Liver (tissue), 9 donors: ENCODE measurements around the gene MBD3L2B. TPM values are rescaled to one million over a fixed set of nuclear protein-coding genes. Genes with fewer than 3 reads are reported as not detected.

ENCODE experiments used
- DNase-seq: peaks from one replicate; pipeline ENCODE4 v3.0.0-alpha.2; 2017; ENCODE audit warnings: low spot score
- H3K27ac ChIP-seq, 2 donors: one replicate each; pipeline ENCODE4 v1.7.0; 2013; ENCODE audit warnings: inconsistent platforms in 2 of 2, low read length in 2 of 2, control low read depth in 1 of 2, low read depth in 1 of 2, mild to moderate bottlenecking in 1 of 2
- H3K27me3 ChIP-seq, 4 donors: one replicate each; pipeline versions ENCODE4 v1.6.1 to v1.7.0; 2013; ENCODE audit warnings: low read length in 3 of 4, inconsistent platforms in 1 of 4, mild to moderate bottlenecking in 1 of 4, moderate library complexity in 1 of 4; ENCODE audit not compliant: control insufficient read depth in 4 of 4, insufficient read depth in 4 of 4
- H3K36me3 ChIP-seq, 4 donors: one replicate each; pipeline versions ENCODE4 v1.6.1 to v1.7.0; 2013; ENCODE audit warnings: low read length in 3 of 4, mild to moderate bottlenecking in 3 of 4, low read depth in 1 of 4, moderate library complexity in 1 of 4; ENCODE audit not compliant: control insufficient read depth in 4 of 4, insufficient read depth in 3 of 4
- H3K4me1 ChIP-seq, 4 donors: one replicate each; pipeline versions ENCODE4 v1.6.1 to v1.7.0; 2013; ENCODE audit warnings: low read length in 3 of 4, mild to moderate bottlenecking in 3 of 4, moderate library complexity in 1 of 4; ENCODE audit not compliant: control insufficient read depth in 4 of 4, insufficient read depth in 4 of 4
- H3K4me3 ChIP-seq, 3 donors: one replicate each; pipeline versions ENCODE4 v1.6.1 to v1.7.0; 2013; ENCODE audit warnings: low read length in 3 of 3, control low read depth in 1 of 3, low read depth in 1 of 3, mild to moderate bottlenecking in 1 of 3
- H3K9ac ChIP-seq, 2 donors: one replicate each; pipeline ENCODE4 v1.7.0; 2013; ENCODE audit warnings: low read length in 2 of 2, mild to moderate bottlenecking in 2 of 2, moderate library complexity in 2 of 2, control low read depth in 1 of 2, low read depth in 1 of 2
- H3K9me3 ChIP-seq, 4 donors: one replicate each; pipeline versions ENCODE4 v1.6.1 to v1.7.0; 2013; ENCODE audit warnings: low read length in 3 of 4; ENCODE audit not compliant: control insufficient read depth in 4 of 4
- EGR1 ChIP-seq, 2 donors: IDR thresholded peaks; 2 replicates each; pipeline ENCODE4 v1.6.1; 2016 to 2018; ENCODE audit warnings: antibody characterized with exemption in 2 of 2, low read depth in 2 of 2
- FOXA1 ChIP-seq: IDR thresholded peaks from 2 replicates; pipeline ENCODE4 v1.6.1; 2016; ENCODE audit warnings: antibody characterized with exemption
- FOXA2 ChIP-seq: IDR thresholded peaks from 2 replicates; pipeline ENCODE4 v1.6.1; 2016; ENCODE audit warnings: antibody characterized with exemption
- GABPA ChIP-seq, 2 donors: IDR thresholded peaks in 1 of 2; conservative IDR thresholded peaks in 1 of 2; 2 replicates each; pipeline ENCODE4 v1.6.1; 2016; ENCODE audit warnings: antibody characterized with exemption in 2 of 2, mild to moderate bottlenecking in 1 of 2, moderate library complexity in 1 of 2
- HNF4A ChIP-seq, 2 donors: conservative IDR thresholded peaks; 2 replicates each; pipeline ENCODE4 v1.6.1; 2016; ENCODE audit warnings: antibody characterized with exemption in 2 of 2, mild to moderate bottlenecking in 2 of 2
- HNF4G ChIP-seq: IDR thresholded peaks from 2 replicates; pipeline ENCODE4 v1.6.1; 2016; ENCODE audit warnings: antibody characterized with exemption
- NR2F2 ChIP-seq: IDR thresholded peaks from 2 replicates; pipeline ENCODE4 v1.6.1; 2016; ENCODE audit warnings: antibody characterized with exemption
- RAD21 ChIP-seq, 2 donors: IDR thresholded peaks; 2 replicates each; pipeline ENCODE4 v1.6.1; 2016; ENCODE audit warnings: antibody characterized with exemption in 2 of 2, mild to moderate bottlenecking in 2 of 2
- RXRA ChIP-seq, 2 donors: IDR thresholded peaks; 2 replicates each; pipeline ENCODE4 v1.6.1; 2017 to 2018; ENCODE audit warnings: antibody characterized with exemption in 2 of 2, mild to moderate bottlenecking in 1 of 2
- SP1 ChIP-seq: IDR thresholded peaks from 2 replicates; pipeline ENCODE4 v1.6.1; 2018; ENCODE audit warnings: antibody characterized with exemption, mild to moderate bottlenecking
- TAF1 ChIP-seq: conservative IDR thresholded peaks from 2 replicates; pipeline ENCODE4 v1.6.1; 2016; ENCODE audit warnings: antibody characterized with exemption, mild to moderate bottlenecking
- YY1 ChIP-seq: IDR thresholded peaks from 2 replicates; pipeline ENCODE4 v1.6.1; 2016; ENCODE audit warnings: antibody characterized with exemption, mild to moderate bottlenecking
- WGBS: extraction: QIAGEN DNeasy Blood & Tissue Kit; methylation state at CpG from one replicate; pipeline ENCODE4 v1.1.7; 2013; 5-methylcytosine and 5-hydroxymethylcytosine counted together
- polyA plus RNA-seq, 2 donors: library from polyadenylated mRNA; stranded (reverse) in 1 of 2; unstranded in 1 of 2; fragments of 200-250 nt in 1 of 2; fragments of >200 nt in 1 of 2; fragmentation: Nextera tagmentation in 1 of 2; extraction: Ambion mirVana in 1 of 2; gene quantifications; one replicate each; pipeline versions ENCODE4 v1.2.1 to v1.2.3, GENCODE V29; 2013 to 2015
- total RNA-seq, 2 donors: library from RNA; depleted of rRNA; stranded (reverse); fragments of >200 nt; gene quantifications; one replicate each; pipeline ENCODE4 v1.2.3, GENCODE V29; 2014
- TF ChIP-seq, protein P1 (sequence below): fragments of 150-350 bp; IDR thresholded peaks from 2 replicates; pipeline ENCODE4 v1.5.1; 2017; ENCODE audit warnings: improper control_type of control experiment, low read depth, low read length; ENCODE audit not compliant: missing input control
- TF ChIP-seq, protein P2 (sequence below): IDR thresholded peaks from 2 replicates; pipeline ENCODE4 v1.6.1; 2016; ENCODE audit warnings: antibody characterized with exemption, mild to moderate bottlenecking
- TF ChIP-seq, protein P3 (sequence below): IDR thresholded peaks from 2 replicates; pipeline ENCODE4 v1.6.1; 2016; ENCODE audit warnings: antibody characterized with exemption
- TF ChIP-seq, protein P4 (sequence below): IDR thresholded peaks from 2 replicates; pipeline ENCODE4 v1.6.1; 2016; ENCODE audit warnings: antibody characterized with exemption
- TF ChIP-seq, protein P5 (sequence below): IDR thresholded peaks from 2 replicates; pipeline ENCODE4 v1.6.1; 2016; ENCODE audit warnings: antibody characterized with exemption
- donor health status: healthy.
- donor health status: healthy.
- donor health status: healthy.
- donor health status: healthy.
- donor health status: healthy.

The MBD3L2B gene
- total and polyA plus RNA-seq, 4 donors, result not detected

DNA sequence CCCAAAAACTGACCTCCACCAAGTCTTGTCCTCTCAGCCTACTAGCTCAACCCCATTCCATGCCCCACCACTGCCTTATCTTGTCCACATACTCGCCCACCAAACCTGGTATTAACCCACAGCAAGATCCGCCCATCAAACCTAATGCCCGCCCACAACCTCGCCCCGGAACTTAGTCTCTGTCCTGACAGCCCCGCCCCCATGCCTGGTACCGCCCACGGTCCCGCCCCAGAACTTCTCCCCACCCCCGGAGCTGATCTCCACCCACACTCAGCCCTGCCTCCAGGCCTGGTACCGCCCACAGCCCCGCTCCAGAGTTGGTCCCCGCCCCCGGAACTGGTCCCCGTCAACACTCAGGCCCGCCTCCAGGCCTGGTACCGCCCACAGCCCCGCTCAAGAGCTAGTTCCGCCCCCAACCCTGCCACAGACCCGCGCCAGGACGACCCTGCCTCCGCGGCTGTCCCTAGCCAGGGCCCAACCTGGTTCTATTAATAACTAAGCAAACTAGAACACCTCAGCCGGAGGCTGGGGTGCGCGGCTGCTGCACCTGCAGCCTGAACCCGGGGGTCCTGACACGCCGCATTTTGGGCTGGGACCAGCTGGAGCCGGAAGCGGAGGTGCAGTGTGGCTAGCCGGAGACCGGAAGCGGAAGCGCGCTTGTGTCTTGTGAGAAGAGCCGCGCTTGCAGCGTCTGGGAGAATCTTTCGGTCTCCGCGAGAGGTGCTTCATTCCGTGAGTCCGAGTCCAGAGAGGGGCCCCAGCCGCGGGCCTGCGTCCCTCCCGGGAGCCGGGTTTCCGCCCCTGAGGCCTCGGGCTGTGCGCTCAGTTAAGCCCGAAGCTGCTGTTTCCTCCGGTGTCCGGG, 48.0 kb upstream of the MBD3L2B start, which contains the start of gene ZNF557 (continued):
- peak in 1 of 2 donors; percentile 2 for TF ChIP-seq HNF4A (conservative IDR thresholded peaks at IDR 0.05)
- TF ChIP-seq FOXA1, result no peak
- peak; percentile 38 for TF ChIP-seq NR2F2

DNA sequence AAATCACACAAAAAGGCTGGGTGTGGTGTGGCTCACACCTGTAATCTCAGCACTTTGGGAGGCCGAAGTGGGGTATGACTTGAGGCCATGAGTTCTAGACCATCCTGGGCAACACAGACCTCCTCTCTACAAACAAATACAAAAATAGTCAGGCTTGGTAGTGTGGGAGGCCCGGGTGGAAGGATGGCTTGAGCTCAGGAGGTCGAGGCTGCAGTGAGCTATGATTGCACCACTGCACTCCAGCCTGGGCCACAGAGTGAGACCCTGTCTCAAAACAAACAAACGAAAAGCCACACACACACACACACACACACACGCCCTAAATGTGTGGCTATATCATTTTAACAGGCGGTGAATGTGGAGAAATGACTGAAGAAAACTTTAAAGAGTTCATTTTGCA, 47.4 kb upstream of the MBD3L2B start:
- H3K9ac ChIP-seq, result no peak overlapping the region
- no peak overlapping the region for H3K27ac ChIP-seq
- peaks cover 0 to 7% (median 2%) of the 10 kb centered on the region in 4 donors for H3K9me3 ChIP-seq
- no peak overlapping the region for H3K4me3 ChIP-seq
- H3K27me3 ChIP-seq, result no peaks in the 10 kb centered on the region
- no peak for DNase-seq
- no peak for TF ChIP-seq GABPA (IDR thresholded peaks at IDR 0.05 in 1 of 2, conservative IDR thresholded peaks at IDR 0.05 in 1 of 2)
- TF ChIP-seq FOXA1, result no peak
- no peak for TF ChIP-seq EGR1 (IDR thresholded peaks at IDR 0.05; ENCODE audit: low read depth in 2 of 2)
- TF ChIP-seq, protein P1, sequence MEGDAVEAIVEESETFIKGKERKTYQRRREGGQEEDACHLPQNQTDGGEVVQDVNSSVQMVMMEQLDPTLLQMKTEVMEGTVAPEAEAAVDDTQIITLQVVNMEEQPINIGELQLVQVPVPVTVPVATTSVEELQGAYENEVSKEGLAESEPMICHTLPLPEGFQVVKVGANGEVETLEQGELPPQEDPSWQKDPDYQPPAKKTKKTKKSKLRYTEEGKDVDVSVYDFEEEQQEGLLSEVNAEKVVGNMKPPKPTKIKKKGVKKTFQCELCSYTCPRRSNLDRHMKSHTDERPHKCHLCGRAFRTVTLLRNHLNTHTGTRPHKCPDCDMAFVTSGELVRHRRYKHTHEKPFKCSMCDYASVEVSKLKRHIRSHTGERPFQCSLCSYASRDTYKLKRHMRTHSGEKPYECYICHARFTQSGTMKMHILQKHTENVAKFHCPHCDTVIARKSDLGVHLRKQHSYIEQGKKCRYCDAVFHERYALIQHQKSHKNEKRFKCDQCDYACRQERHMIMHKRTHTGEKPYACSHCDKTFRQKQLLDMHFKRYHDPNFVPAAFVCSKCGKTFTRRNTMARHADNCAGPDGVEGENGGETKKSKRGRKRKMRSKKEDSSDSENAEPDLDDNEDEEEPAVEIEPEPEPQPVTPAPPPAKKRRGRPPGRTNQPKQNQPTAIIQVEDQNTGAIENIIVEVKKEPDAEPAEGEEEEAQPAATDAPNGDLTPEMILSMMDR, result no peak
- no peak for TF ChIP-seq RXRA (IDR thresholded peaks at IDR 0.05)
- TF ChIP-seq FOXA2, result no peak
- H3K4me1 ChIP-seq, result peaks cover 4 to 9% (median 8%) of the 10 kb centered on the region in 4 donors
- 85% methylated on average over 6 of the region's 6 CpGs for WGBS
- peaks cover 9 to 17% (median 15%) of the 10 kb centered on the region in 4 donors for H3K36me3 ChIP-seq

DNA sequence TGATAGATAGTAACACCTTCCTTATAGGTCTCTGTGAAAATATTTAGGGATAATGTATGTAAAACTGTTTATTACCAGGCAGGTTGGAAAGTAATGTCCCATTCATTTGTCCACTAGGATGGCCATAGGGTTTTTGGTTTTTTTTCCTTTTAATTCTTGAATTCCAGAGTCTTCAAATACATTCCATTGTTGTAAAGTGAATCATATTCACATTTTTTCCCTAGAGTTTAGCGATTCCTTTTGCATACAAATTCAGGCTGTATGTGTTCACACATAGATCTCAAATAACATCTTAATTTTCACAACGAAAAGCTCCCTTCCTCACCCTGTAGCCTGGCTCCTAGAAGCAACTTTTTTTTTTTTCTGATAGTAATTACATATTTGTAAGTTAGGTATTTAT, 46.5 kb upstream of the MBD3L2B start:
- TF ChIP-seq, protein P2, sequence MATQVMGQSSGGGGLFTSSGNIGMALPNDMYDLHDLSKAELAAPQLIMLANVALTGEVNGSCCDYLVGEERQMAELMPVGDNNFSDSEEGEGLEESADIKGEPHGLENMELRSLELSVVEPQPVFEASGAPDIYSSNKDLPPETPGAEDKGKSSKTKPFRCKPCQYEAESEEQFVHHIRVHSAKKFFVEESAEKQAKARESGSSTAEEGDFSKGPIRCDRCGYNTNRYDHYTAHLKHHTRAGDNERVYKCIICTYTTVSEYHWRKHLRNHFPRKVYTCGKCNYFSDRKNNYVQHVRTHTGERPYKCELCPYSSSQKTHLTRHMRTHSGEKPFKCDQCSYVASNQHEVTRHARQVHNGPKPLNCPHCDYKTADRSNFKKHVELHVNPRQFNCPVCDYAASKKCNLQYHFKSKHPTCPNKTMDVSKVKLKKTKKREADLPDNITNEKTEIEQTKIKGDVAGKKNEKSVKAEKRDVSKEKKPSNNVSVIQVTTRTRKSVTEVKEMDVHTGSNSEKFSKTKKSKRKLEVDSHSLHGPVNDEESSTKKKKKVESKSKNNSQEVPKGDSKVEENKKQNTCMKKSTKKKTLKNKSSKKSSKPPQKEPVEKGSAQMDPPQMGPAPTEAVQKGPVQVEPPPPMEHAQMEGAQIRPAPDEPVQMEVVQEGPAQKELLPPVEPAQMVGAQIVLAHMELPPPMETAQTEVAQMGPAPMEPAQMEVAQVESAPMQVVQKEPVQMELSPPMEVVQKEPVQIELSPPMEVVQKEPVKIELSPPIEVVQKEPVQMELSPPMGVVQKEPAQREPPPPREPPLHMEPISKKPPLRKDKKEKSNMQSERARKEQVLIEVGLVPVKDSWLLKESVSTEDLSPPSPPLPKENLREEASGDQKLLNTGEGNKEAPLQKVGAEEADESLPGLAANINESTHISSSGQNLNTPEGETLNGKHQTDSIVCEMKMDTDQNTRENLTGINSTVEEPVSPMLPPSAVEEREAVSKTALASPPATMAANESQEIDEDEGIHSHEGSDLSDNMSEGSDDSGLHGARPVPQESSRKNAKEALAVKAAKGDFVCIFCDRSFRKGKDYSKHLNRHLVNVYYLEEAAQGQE, result no peak
- TF ChIP-seq YY1, result no peak
- TF ChIP-seq EGR1 (IDR thresholded peaks at IDR 0.05; ENCODE audit: low read depth in 2 of 2), result no peak
- no peak for TF ChIP-seq RXRA (IDR thresholded peaks at IDR 0.05)
- TF ChIP-seq FOXA2, result no peak
- TF ChIP-seq, protein P3, sequence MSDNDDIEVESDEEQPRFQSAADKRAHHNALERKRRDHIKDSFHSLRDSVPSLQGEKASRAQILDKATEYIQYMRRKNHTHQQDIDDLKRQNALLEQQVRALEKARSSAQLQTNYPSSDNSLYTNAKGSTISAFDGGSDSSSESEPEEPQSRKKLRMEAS, result no peak
- TF ChIP-seq TAF1, result no peak
- TF ChIP-seq SP1, result no peak
- TF ChIP-seq HNF4G, result no peak
- no peak for TF ChIP-seq FOXA1
- no peak for TF ChIP-seq HNF4A (conservative IDR thresholded peaks at IDR 0.05)
- no peak for TF ChIP-seq GABPA (IDR thresholded peaks at IDR 0.05 in 1 of 2, conservative IDR thresholded peaks at IDR 0.05 in 1 of 2)
- TF ChIP-seq, protein P4, sequence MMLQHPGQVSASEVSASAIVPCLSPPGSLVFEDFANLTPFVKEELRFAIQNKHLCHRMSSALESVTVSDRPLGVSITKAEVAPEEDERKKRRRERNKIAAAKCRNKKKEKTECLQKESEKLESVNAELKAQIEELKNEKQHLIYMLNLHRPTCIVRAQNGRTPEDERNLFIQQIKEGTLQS, result no peak
- TF ChIP-seq RAD21 (IDR thresholded peaks at IDR 0.05), result no peak
- TF ChIP-seq, protein P1, result no peak
- TF ChIP-seq, protein P5, sequence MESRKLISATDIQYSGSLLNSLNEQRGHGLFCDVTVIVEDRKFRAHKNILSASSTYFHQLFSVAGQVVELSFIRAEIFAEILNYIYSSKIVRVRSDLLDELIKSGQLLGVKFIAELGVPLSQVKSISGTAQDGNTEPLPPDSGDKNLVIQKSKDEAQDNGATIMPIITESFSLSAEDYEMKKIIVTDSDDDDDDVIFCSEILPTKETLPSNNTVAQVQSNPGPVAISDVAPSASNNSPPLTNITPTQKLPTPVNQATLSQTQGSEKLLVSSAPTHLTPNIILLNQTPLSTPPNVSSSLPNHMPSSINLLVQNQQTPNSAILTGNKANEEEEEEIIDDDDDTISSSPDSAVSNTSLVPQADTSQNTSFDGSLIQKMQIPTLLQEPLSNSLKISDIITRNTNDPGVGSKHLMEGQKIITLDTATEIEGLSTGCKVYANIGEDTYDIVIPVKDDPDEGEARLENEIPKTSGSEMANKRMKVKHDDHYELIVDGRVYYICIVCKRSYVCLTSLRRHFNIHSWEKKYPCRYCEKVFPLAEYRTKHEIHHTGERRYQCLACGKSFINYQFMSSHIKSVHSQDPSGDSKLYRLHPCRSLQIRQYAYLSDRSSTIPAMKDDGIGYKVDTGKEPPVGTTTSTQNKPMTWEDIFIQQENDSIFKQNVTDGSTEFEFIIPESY, result no peak
- DNase-seq, result no peak
- H3K9ac ChIP-seq, result no peak overlapping the region
- WGBS, result 83% methylated on average over 2 of the region's 2 CpGs
- H3K4me1 ChIP-seq, result peaks cover 4 to 9% (median 8%) of the 10 kb centered on the region in 4 donors
- H3K27me3 ChIP-seq, result no peaks in the 10 kb centered on the region
- H3K27ac ChIP-seq, result no peak overlapping the region
- peaks cover 6 to 12% (median 8%) of the 10 kb centered on the region in 4 donors for H3K36me3 ChIP-seq
- peaks cover 0 to 4% (median under 1%) of the 10 kb centered on the region in 4 donors for H3K9me3 ChIP-seq
- no peak overlapping the region for H3K4me3 ChIP-seq
